B cell (primary cell): ENCODE measurements around the gene CHST4. TPM values are rescaled to one million over a fixed set of nuclear protein-coding genes. Genes with fewer than 3 reads are reported as not detected.
"Not testable (repeated sequence)": the region's sequence is repeated elsewhere in the genome, so short reads cannot be mapped to it uniquely, and the experiment has no call there.

ENCODE experiments used
- ATAC-seq: fragments of 200-7000 bp; cut with Tn5 transposase; one replicate; pipeline ENCODE4 v1.10.0; 2021; ENCODE audit warnings: low read depth, mild to moderate bottlenecking, moderate number of reproducible peaks, moderate library complexity
- CTCF ChIA-PET: fragments of 350-600 bp; sonication (Branson Sonifier 250); formaldehyde crosslinking; loops from one replicate; lab custom pipeline; 2021; ENCODE audit warnings: antibody characterized with exemption, inconsistent platforms; lab: Charles Lee
- POLR2A ChIA-PET: fragments of 350-600 bp; sonication (Branson Sonifier 250); formaldehyde crosslinking; loops from one replicate; lab custom pipeline; 2021; ENCODE audit warnings: antibody characterized with exemption; lab: Charles Lee
- DNase-seq: peaks from one replicate; pipeline ENCODE4 v3.0.0; 2013
- H2AFZ ChIP-seq: 2 replicates; pipeline ENCODE4 v1.6.1; 2012; ENCODE audit warnings: mild to moderate bottlenecking, low read depth, low read length; ENCODE audit not compliant: insufficient read depth, poor library complexity, severe bottlenecking
- H3K27ac ChIP-seq, 2 donors: 1 replicate in 1 of 2; 2 replicates in 1 of 2; pipeline ENCODE4 v1.5.1; 2012 to 2013; ENCODE audit warnings: low read length in 2 of 2, mild to moderate bottlenecking in 2 of 2, moderate library complexity in 1 of 2
- H3K27me3 ChIP-seq, 4 experiments: fragments of 200-600 bp in 1 of 4; sonication (generic) in 1 of 4; replicated peaks in 1 of 4; 1 replicate in 2 of 4; 2 replicates in 2 of 4; pipeline versions ENCODE4 v1.6.1 to v1.7.0; 2013 to 2016; ENCODE audit warnings: low read length in 3 of 4, mild to moderate bottlenecking in 2 of 4, mixed read lengths in 1 of 4, moderate library complexity in 1 of 4; ENCODE audit not compliant: insufficient read depth in 4 of 4, control insufficient read depth in 3 of 4; ENCODE audit errors: control extremely low read depth in 1 of 4
- H3K36me3 ChIP-seq, 2 experiments: replicated peaks in 1 of 2; 1 replicate in 1 of 2; 2 replicates in 1 of 2; pipeline versions ENCODE4 v1.6.1 to v1.7.1; 2013; ENCODE audit warnings: low read length in 1 of 2; ENCODE audit not compliant: insufficient read depth in 2 of 2, control insufficient read depth in 1 of 2; ENCODE audit errors: control extremely low read depth in 1 of 2, extremely low read depth in 1 of 2
- H3K4me1 ChIP-seq, 2 donors: fragments of 200-600 bp in 1 of 2; sonication (generic) in 1 of 2; 1 replicate in 1 of 2; 2 replicates in 1 of 2; pipeline versions ENCODE4 v1.5.1 to v1.6.1; 2013 to 2017; ENCODE audit warnings: low read length in 2 of 2; ENCODE audit not compliant: control insufficient read depth in 2 of 2, insufficient read depth in 2 of 2
- H3K4me2 ChIP-seq: replicated peaks from 2 replicates; pipeline ENCODE3; 2012; ENCODE audit warnings: mild to moderate bottlenecking, low read depth, low read length; ENCODE audit not compliant: poor library complexity, severe bottlenecking
- H3K4me3 ChIP-seq, 5 experiments: fragments of 200-600 bp in 1 of 5; sonication (generic) in 1 of 5; 1 replicate in 3 of 5; 2 replicates in 2 of 5; pipeline versions ENCODE4 v1.5.1 to v1.7.0; 2011 to 2016; ENCODE audit warnings: low read length in 4 of 5, mild to moderate bottlenecking in 4 of 5, low read depth in 2 of 5, control low read depth in 1 of 5, moderate library complexity in 1 of 5; ENCODE audit not compliant: insufficient read depth in 1 of 5; ENCODE audit errors: control extremely low read depth in 1 of 5, extremely low read depth in 1 of 5
- H3K79me2 ChIP-seq: fragments of 200-600 bp; sonication (generic); one replicate; pipeline ENCODE4 v1.6.0; 2016; ENCODE audit warnings: low read length; ENCODE audit not compliant: control insufficient read depth, insufficient read depth
- H3K9ac ChIP-seq: fragments of 200-600 bp; sonication (generic); 2 replicates; pipeline ENCODE4 v1.6.1; 2017; ENCODE audit warnings: mild to moderate bottlenecking, low read length, moderate library complexity
- H3K9me3 ChIP-seq, 3 donors: one replicate each; pipeline versions ENCODE4 v1.6.1 to v1.7.1; 2013; ENCODE audit warnings: low read length in 2 of 3; ENCODE audit not compliant: control insufficient read depth in 2 of 3, insufficient read depth in 1 of 3; ENCODE audit errors: control extremely low read depth in 1 of 3
- H4K20me1 ChIP-seq: 2 replicates; pipeline ENCODE4 v1.6.0; 2012; ENCODE audit warnings: mild to moderate bottlenecking, low read length; ENCODE audit not compliant: insufficient read depth, control insufficient read depth, poor library complexity, severe bottlenecking
- H3K27ac Mint-ChIP-seq: one replicate; pipeline ENCODE4 v1.8.0; 2021; ENCODE audit warnings: mixed read lengths
- H3K27me3 Mint-ChIP-seq: one replicate; pipeline ENCODE4 v1.8.0; 2021; ENCODE audit warnings: mixed read lengths
- H3K4me1 Mint-ChIP-seq: one replicate; pipeline ENCODE4 v1.8.0; 2021; ENCODE audit warnings: mixed read lengths
- H3K4me3 Mint-ChIP-seq: one replicate; pipeline ENCODE4 v1.8.0; 2021; ENCODE audit warnings: mixed read lengths
- H3K9me3 Mint-ChIP-seq: one replicate; pipeline ENCODE4 v1.8.0; 2022; ENCODE audit warnings: mixed read lengths; ENCODE audit not compliant: insufficient read depth
- EZH2 ChIP-seq: IDR thresholded peaks from 2 replicates; pipeline ENCODE4 v1.6.1; 2012; ENCODE audit warnings: borderline replicate concordance, low read depth, mild to moderate bottlenecking, moderate library complexity, low read length; ENCODE audit not compliant: insufficient read depth, poor library complexity, severe bottlenecking
- WGBS: methylation state at CpG from one replicate; pipeline ENCODE4 v1.1.5; 2013; ENCODE audit warnings: missing lambda C conversion rate; ENCODE audit not compliant: insufficient coverage; 5-methylcytosine and 5-hydroxymethylcytosine counted together
- intact Hi-C: fragments of 100-400 bp; cut with micrococcal nuclease; formaldehyde crosslinking; loops from one replicate; pipeline ENCODE4 v1.10.0; 2022
- polyA plus RNA-seq: library from polyadenylated mRNA; depleted of rRNA; stranded (reverse); fragments of >200 nt; gene quantifications from 2 replicates; pipeline ENCODE4 v1.2.3, GENCODE V29; 2012
- total RNA-seq, 2 donors: library from RNA; stranded (reverse); fragments of 120-200 nt in 1 of 2; gene quantifications; 1 replicate in 1 of 2; 2 replicates in 1 of 2; pipeline versions ENCODE4 v1.2.3 to v1.2.4, GENCODE V29; 2013 to 2022
- TF ChIP-seq, protein P1 (sequence below): fragments of 200-600 bp; IDR thresholded peaks from one replicate; pipeline ENCODE4 v1.8.0; 2022; ENCODE audit warnings: antibody characterized with exemption, mild to moderate bottlenecking

The CHST4 gene
- total and polyA plus RNA-seq, 2 donors (not counting 1 experiment from before 2014, with no cell fraction given): not detected

DNA sequence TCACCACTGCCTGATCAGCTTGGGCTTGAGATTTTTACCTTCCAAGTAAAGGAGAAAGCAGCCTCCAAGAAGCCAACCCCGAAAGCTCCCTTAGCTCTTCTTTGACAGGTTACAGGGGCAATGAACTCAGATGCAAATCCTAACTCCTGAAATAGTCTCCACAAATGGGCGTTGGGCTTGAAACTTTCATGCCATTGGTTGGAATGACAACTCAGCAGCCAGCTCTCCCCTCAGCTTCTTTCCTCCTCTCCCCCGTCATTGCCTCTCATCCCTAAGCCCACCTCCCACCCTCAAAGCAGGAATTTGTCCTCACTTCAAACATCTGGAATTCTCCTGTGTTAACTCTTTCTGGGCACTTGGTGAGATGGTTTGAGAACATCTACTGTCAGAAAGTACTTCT lies 50.7 kb downstream of the CHST4 start, which contains the start of gene TAT:
TAT (minus strand) TSS at position 122 of the 400 bp plus-strand sequence. CDS start 677 bp downstream, outside the sequence.
- Histone ChIP-seq H3K4me1 (peaks cover 0 to 10% of the 10 kb centered on the region in 2 donors), H3K4me2 (no peak within 1 kb of the TSS), H3K27ac (no peak within 1 kb of the TSS), H3K79me2 (no peaks in the 10 kb centered on the region), H3K36me3 (no peaks in the 10 kb centered on the region), H3K27me3 (peaks cover 0 to 6% (median 0%) of the 10 kb centered on the region in 4 experiments), H4K20me1 (no peaks in the 10 kb centered on the region), H3K9ac (no peak within 1 kb of the TSS), H3K4me3 (no peak within 1 kb of the TSS), H3K9me3 (peaks cover 0 to 3% (median 0%) of the 10 kb centered on the region in 3 donors), H2AFZ (no peak within 1 kb of the TSS)
- intact Hi-C loops: no loop called here
- peaks cover 3% of the 10 kb centered on the region for H3K27me3 Mint-ChIP-seq
- DNase-seq (no peak), ATAC-seq (no peak)
- no peak within 1 kb of the TSS for H3K4me3 Mint-ChIP-seq
- no peaks in the 10 kb centered on the region for H3K9me3 Mint-ChIP-seq
- H3K4me1 Mint-ChIP-seq: peaks cover 7% of the 10 kb centered on the region
- no peak for TF ChIP-seq EZH2
- TF ChIP-seq, protein P1, sequence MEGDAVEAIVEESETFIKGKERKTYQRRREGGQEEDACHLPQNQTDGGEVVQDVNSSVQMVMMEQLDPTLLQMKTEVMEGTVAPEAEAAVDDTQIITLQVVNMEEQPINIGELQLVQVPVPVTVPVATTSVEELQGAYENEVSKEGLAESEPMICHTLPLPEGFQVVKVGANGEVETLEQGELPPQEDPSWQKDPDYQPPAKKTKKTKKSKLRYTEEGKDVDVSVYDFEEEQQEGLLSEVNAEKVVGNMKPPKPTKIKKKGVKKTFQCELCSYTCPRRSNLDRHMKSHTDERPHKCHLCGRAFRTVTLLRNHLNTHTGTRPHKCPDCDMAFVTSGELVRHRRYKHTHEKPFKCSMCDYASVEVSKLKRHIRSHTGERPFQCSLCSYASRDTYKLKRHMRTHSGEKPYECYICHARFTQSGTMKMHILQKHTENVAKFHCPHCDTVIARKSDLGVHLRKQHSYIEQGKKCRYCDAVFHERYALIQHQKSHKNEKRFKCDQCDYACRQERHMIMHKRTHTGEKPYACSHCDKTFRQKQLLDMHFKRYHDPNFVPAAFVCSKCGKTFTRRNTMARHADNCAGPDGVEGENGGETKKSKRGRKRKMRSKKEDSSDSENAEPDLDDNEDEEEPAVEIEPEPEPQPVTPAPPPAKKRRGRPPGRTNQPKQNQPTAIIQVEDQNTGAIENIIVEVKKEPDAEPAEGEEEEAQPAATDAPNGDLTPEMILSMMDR: no peak
- CTCF ChIA-PET: interaction anchor here (0.9 to 1.7 kb wide), 4 partner anchors 12 to 37 kb away, joined by 4 to 13 read pairs (median 6); no protein-coding TSS in a partner anchor
- WGBS: 43% methylated on average over 2 of the region's 3 CpGs
- no peak within 1 kb of the TSS for H3K27ac Mint-ChIP-seq
- POLR2A ChIA-PET: no interaction called here

DNA sequence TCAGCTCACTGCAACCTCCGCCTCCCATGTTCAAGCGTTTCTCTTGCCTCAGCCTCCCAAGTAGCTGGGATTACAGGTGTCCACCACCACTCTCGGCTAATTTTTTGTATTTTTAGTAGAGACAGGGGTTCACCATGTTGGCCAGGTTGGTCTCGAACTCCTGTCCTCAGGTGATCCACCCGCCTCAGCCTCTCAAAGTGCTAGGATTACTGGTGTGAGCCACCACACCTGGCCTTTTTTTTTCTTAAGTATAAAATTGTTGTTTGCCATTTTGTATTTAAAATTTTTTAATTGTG lies 56.3 kb downstream of the CHST4 start:
- H3K9me3 ChIP-seq, H3K27ac ChIP-seq, H3K79me2 ChIP-seq, H2AFZ ChIP-seq, H3K9ac ChIP-seq, H3K27me3 Mint-ChIP-seq, H3K9me3 Mint-ChIP-seq, H3K27me3 ChIP-seq, H3K4me3 ChIP-seq, H3K36me3 ChIP-seq, H3K4me2 ChIP-seq, H3K4me1 ChIP-seq, POLR2A ChIA-PET, H3K4me3 Mint-ChIP-seq, intact Hi-C loops, DNase-seq, H4K20me1 ChIP-seq, ATAC-seq, H3K27ac Mint-ChIP-seq: not testable (repeated sequence)
- H3K4me1 Mint-ChIP-seq: peaks cover 12% of the 10 kb centered on the region
- 87% methylated on average over 3 of the region's 5 CpGs for WGBS
- CTCF ChIA-PET: interaction anchor here (1.3 to 2.4 kb wide), 3 partner anchors 9 to 29 kb away, joined by 3 to 7 read pairs (median 5); no protein-coding TSS in a partner anchor
